B cell (primary cell): ENCODE data around the gene KRTAP5-7. TPM values are rescaled to one million over a fixed set of nuclear protein-coding genes. Genes with fewer than 3 reads are reported as not detected.

ENCODE experiments used
- ATAC-seq: fragments of 200-7000 bp; cut with Tn5 transposase; one replicate; pipeline ENCODE4 v1.10.0; 2021; ENCODE audit warnings: low read depth, mild to moderate bottlenecking, moderate number of reproducible peaks, moderate library complexity
- CTCF ChIA-PET: fragments of 350-600 bp; sonication (Branson Sonifier 250); formaldehyde crosslinking; loops from one replicate; lab custom pipeline; 2021; ENCODE audit warnings: antibody characterized with exemption, inconsistent platforms; lab: Charles Lee
- POLR2A ChIA-PET: fragments of 350-600 bp; sonication (Branson Sonifier 250); formaldehyde crosslinking; loops from one replicate; lab custom pipeline; 2021; ENCODE audit warnings: antibody characterized with exemption; lab: Charles Lee
- DNase-seq: peaks from one replicate; pipeline ENCODE4 v3.0.0; 2013
- H2AFZ ChIP-seq: 2 replicates; pipeline ENCODE4 v1.6.1; 2012; ENCODE audit warnings: mild to moderate bottlenecking, low read depth, low read length; ENCODE audit not compliant: insufficient read depth, poor library complexity, severe bottlenecking
- H3K27ac ChIP-seq, 2 donors: 1 replicate in 1 of 2; 2 replicates in 1 of 2; pipeline ENCODE4 v1.5.1; 2012 to 2013; ENCODE audit warnings: low read length in 2 of 2, mild to moderate bottlenecking in 2 of 2, moderate library complexity in 1 of 2
- H3K27me3 ChIP-seq, 4 experiments: fragments of 200-600 bp in 1 of 4; sonication (generic) in 1 of 4; replicated peaks in 1 of 4; 1 replicate in 2 of 4; 2 replicates in 2 of 4; pipeline versions ENCODE4 v1.6.1 to v1.7.0; 2013 to 2016; ENCODE audit warnings: low read length in 3 of 4, mild to moderate bottlenecking in 2 of 4, mixed read lengths in 1 of 4, moderate library complexity in 1 of 4; ENCODE audit not compliant: insufficient read depth in 4 of 4, control insufficient read depth in 3 of 4; ENCODE audit errors: control extremely low read depth in 1 of 4
- H3K36me3 ChIP-seq, 2 experiments: replicated peaks in 1 of 2; 1 replicate in 1 of 2; 2 replicates in 1 of 2; pipeline versions ENCODE4 v1.6.1 to v1.7.1; 2013; ENCODE audit warnings: low read length in 1 of 2; ENCODE audit not compliant: insufficient read depth in 2 of 2, control insufficient read depth in 1 of 2; ENCODE audit errors: control extremely low read depth in 1 of 2, extremely low read depth in 1 of 2
- H3K4me1 ChIP-seq, 2 donors: fragments of 200-600 bp in 1 of 2; sonication (generic) in 1 of 2; 1 replicate in 1 of 2; 2 replicates in 1 of 2; pipeline versions ENCODE4 v1.5.1 to v1.6.1; 2013 to 2017; ENCODE audit warnings: low read length in 2 of 2; ENCODE audit not compliant: control insufficient read depth in 2 of 2, insufficient read depth in 2 of 2
- H3K4me2 ChIP-seq: replicated peaks from 2 replicates; pipeline ENCODE3; 2012; ENCODE audit warnings: mild to moderate bottlenecking, low read depth, low read length; ENCODE audit not compliant: poor library complexity, severe bottlenecking
- H3K4me3 ChIP-seq, 5 experiments: fragments of 200-600 bp in 1 of 5; sonication (generic) in 1 of 5; 1 replicate in 3 of 5; 2 replicates in 2 of 5; pipeline versions ENCODE4 v1.5.1 to v1.7.0; 2011 to 2016; ENCODE audit warnings: low read length in 4 of 5, mild to moderate bottlenecking in 4 of 5, low read depth in 2 of 5, control low read depth in 1 of 5, moderate library complexity in 1 of 5; ENCODE audit not compliant: insufficient read depth in 1 of 5; ENCODE audit errors: control extremely low read depth in 1 of 5, extremely low read depth in 1 of 5
- H3K79me2 ChIP-seq: fragments of 200-600 bp; sonication (generic); one replicate; pipeline ENCODE4 v1.6.0; 2016; ENCODE audit warnings: low read length; ENCODE audit not compliant: control insufficient read depth, insufficient read depth
- H3K9ac ChIP-seq: fragments of 200-600 bp; sonication (generic); 2 replicates; pipeline ENCODE4 v1.6.1; 2017; ENCODE audit warnings: mild to moderate bottlenecking, low read length, moderate library complexity
- H3K9me3 ChIP-seq, 3 donors: one replicate each; pipeline versions ENCODE4 v1.6.1 to v1.7.1; 2013; ENCODE audit warnings: low read length in 2 of 3; ENCODE audit not compliant: control insufficient read depth in 2 of 3, insufficient read depth in 1 of 3; ENCODE audit errors: control extremely low read depth in 1 of 3
- H4K20me1 ChIP-seq: 2 replicates; pipeline ENCODE4 v1.6.0; 2012; ENCODE audit warnings: mild to moderate bottlenecking, low read length; ENCODE audit not compliant: insufficient read depth, control insufficient read depth, poor library complexity, severe bottlenecking
- H3K27ac Mint-ChIP-seq: one replicate; pipeline ENCODE4 v1.8.0; 2021; ENCODE audit warnings: mixed read lengths
- H3K27me3 Mint-ChIP-seq: one replicate; pipeline ENCODE4 v1.8.0; 2021; ENCODE audit warnings: mixed read lengths
- H3K4me1 Mint-ChIP-seq: one replicate; pipeline ENCODE4 v1.8.0; 2021; ENCODE audit warnings: mixed read lengths
- H3K4me3 Mint-ChIP-seq: one replicate; pipeline ENCODE4 v1.8.0; 2021; ENCODE audit warnings: mixed read lengths
- H3K9me3 Mint-ChIP-seq: one replicate; pipeline ENCODE4 v1.8.0; 2022; ENCODE audit warnings: mixed read lengths; ENCODE audit not compliant: insufficient read depth
- EZH2 ChIP-seq: IDR thresholded peaks from 2 replicates; pipeline ENCODE4 v1.6.1; 2012; ENCODE audit warnings: borderline replicate concordance, low read depth, mild to moderate bottlenecking, moderate library complexity, low read length; ENCODE audit not compliant: insufficient read depth, poor library complexity, severe bottlenecking
- WGBS: methylation state at CpG from one replicate; pipeline ENCODE4 v1.1.5; 2013; ENCODE audit warnings: missing lambda C conversion rate; ENCODE audit not compliant: insufficient coverage; 5-methylcytosine and 5-hydroxymethylcytosine counted together
- intact Hi-C: fragments of 100-400 bp; cut with micrococcal nuclease; formaldehyde crosslinking; loops from one replicate; pipeline ENCODE4 v1.10.0; 2022
- polyA plus RNA-seq: library from polyadenylated mRNA; depleted of rRNA; stranded (reverse); fragments of >200 nt; gene quantifications from 2 replicates; pipeline ENCODE4 v1.2.3, GENCODE V29; 2012
- total RNA-seq, 2 donors: library from RNA; stranded (reverse); fragments of 120-200 nt in 1 of 2; gene quantifications; 1 replicate in 1 of 2; 2 replicates in 1 of 2; pipeline versions ENCODE4 v1.2.3 to v1.2.4, GENCODE V29; 2013 to 2022
- TF ChIP-seq, protein P1 (sequence below): fragments of 200-600 bp; IDR thresholded peaks from one replicate; pipeline ENCODE4 v1.8.0; 2022; ENCODE audit warnings: antibody characterized with exemption, mild to moderate bottlenecking

Gene KRTAP5-7
- total and polyA plus RNA-seq, 2 donors (not counting 1 experiment from before 2014, with no cell fraction given) = 0.10 to 0.59 TPM

DNA sequence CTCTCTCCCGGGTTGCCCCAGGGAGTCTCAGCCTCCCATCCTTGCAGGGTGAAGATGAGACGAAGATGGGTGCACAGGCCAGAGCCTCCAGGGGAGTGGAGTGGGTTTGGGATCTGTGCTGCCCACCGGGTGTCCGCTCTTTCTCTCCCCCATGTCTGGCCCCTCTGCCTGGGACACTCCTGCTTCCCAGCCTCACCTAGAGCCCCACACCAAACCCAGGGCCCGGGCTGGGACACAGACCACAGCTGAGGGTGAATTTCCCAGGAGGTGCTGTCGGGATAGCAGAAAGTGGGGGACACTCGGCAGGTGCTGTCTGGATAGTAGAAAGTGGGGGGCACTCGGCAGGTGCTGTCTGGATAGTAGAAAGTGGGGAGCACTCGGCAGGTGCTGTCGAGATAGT lies 25.0 kb upstream of the KRTAP5-7 start:
- H3K4me1 Mint-ChIP-seq = peaks cover 2% of the 10 kb centered on the region
- no peak overlapping the region for H3K9ac ChIP-seq
- peaks cover 3% of the 10 kb centered on the region for H3K9me3 Mint-ChIP-seq
- H3K27ac ChIP-seq = no peak overlapping the region
- H4K20me1 ChIP-seq = no peaks in the 10 kb centered on the region
- WGBS = 100% methylated on average over 5 of the region's 10 CpGs
- H3K4me1 ChIP-seq = no peaks in the 10 kb centered on the region
- intact Hi-C loops = no loop called here
- ChIA-PET POLR2A (interaction anchor here (0.6 kb wide), 1 partner anchor 305 kb away, joined by 8 read pairs; no protein-coding TSS in a partner anchor), CTCF (no interaction called here)
- no peak overlapping the region for H3K4me2 ChIP-seq
- no peak overlapping the region for H3K4me3 Mint-ChIP-seq
- H3K79me2 ChIP-seq = no peaks in the 10 kb centered on the region
- H3K4me3 ChIP-seq = no peak overlapping the region
- H3K27me3 Mint-ChIP-seq = no peaks in the 10 kb centered on the region
- TF ChIP-seq, protein P1, sequence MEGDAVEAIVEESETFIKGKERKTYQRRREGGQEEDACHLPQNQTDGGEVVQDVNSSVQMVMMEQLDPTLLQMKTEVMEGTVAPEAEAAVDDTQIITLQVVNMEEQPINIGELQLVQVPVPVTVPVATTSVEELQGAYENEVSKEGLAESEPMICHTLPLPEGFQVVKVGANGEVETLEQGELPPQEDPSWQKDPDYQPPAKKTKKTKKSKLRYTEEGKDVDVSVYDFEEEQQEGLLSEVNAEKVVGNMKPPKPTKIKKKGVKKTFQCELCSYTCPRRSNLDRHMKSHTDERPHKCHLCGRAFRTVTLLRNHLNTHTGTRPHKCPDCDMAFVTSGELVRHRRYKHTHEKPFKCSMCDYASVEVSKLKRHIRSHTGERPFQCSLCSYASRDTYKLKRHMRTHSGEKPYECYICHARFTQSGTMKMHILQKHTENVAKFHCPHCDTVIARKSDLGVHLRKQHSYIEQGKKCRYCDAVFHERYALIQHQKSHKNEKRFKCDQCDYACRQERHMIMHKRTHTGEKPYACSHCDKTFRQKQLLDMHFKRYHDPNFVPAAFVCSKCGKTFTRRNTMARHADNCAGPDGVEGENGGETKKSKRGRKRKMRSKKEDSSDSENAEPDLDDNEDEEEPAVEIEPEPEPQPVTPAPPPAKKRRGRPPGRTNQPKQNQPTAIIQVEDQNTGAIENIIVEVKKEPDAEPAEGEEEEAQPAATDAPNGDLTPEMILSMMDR = no peak
- TF ChIP-seq EZH2 = no peak
- no peak overlapping the region for H3K27ac Mint-ChIP-seq
- no peak for DNase-seq
- H3K9me3 ChIP-seq = peaks cover 0 to 7% (median 1%) of the 10 kb centered on the region in 3 donors
- no peak overlapping the region for H2AFZ ChIP-seq
- ATAC-seq = no peak
- H3K36me3 ChIP-seq = peaks cover 0 to 63% of the 10 kb centered on the region in 2 experiments
- H3K27me3 ChIP-seq = no peaks in the 10 kb centered on the region

DNA sequence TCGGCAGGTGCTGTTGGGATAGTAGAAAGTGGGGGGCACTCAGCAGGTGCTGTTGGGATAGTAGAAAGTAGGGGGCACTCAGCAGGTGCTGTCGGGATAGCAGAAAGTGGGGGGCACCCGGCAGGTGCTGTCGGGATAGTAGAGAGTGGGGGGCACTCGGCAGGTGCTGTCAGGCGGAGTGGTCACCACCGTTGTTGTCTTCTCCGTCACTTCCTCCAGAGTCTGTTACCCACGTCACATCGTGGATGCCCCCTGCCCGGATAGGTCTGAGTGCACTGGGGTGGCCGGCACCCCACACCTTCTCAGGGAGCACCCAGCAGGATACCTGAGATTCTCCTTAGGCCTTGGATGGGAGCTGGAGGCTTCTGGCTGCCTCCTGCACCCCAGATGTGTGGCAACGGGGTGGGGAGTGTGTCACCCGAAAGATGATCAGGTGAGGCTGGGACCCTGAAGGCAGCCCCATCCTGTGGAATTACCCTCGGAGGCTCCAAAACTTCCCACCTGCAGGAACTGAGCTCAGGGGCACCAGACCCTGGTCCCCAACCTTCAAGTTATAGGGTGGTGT lies 24.1 kb upstream of the KRTAP5-7 start:
- Histone ChIP-seq H3K79me2 (no peaks in the 10 kb centered on the region), H3K4me2 (no peak overlapping the region), H3K9me3 (peaks cover 0 to 11% (median 7%) of the 10 kb centered on the region in 3 donors), H3K27ac (no peak overlapping the region), H3K27me3 (no peaks in the 10 kb centered on the region), H3K36me3 (peaks cover 0 to 55% of the 10 kb centered on the region in 2 experiments), H2AFZ (no peak overlapping the region), H4K20me1 (no peaks in the 10 kb centered on the region), H3K9ac (no peak overlapping the region), H3K4me3 (no peak overlapping the region), H3K4me1 (no peaks in the 10 kb centered on the region)
- POLR2A ChIA-PET = no interaction called here
- no peak overlapping the region for H3K27ac Mint-ChIP-seq
- WGBS = 98% methylated on average over 14 of the region's 15 CpGs
- CTCF ChIA-PET = no interaction called here
- peaks cover 5% of the 10 kb centered on the region for H3K9me3 Mint-ChIP-seq
- intact Hi-C loops = no loop called here
- no peak for ATAC-seq
- peaks cover 2% of the 10 kb centered on the region for H3K4me1 Mint-ChIP-seq
- TF ChIP-seq, protein P1 = no peak
- TF ChIP-seq EZH2 = no peak
- no peak overlapping the region for H3K4me3 Mint-ChIP-seq
- H3K27me3 Mint-ChIP-seq = no peaks in the 10 kb centered on the region
- no peak for DNase-seq
